ENCODE data around the gene FBXW7.

The FBXW7 gene

DNA sequence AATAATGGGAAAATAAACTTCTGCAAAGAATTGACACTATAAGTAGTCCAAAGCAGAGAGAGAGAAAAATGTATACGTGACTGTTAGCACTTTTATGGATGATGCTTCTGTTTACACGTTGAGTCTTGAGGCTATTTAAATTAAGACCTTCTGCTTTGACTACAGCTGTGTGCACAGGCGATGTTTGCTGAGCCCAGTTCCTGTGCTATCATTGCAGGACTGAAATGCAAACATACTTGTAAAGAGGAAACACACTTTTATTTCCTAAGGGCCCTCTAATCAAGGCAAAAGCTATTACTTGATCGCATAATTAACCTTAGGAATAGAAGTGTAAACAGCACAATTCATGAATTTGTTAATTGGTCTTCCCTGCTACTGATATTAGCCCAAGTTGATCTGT lies 226.9 kb downstream of the FBXW7 start (continued):
- TF ChIP-seq EGR2 (tag by site-specific recombination; IDR thresholded peaks at IDR 0.05; ENCODE audit: low read depth) (no peak), HOXC10 (CRISPR knock-in tag; IDR thresholded peaks at IDR 0.05) (no peak)

- no peaks in the 10 kb centered on the region for H3K4me1 ChIP-seq (ENCODE audit: control insufficient read depth, insufficient read depth, low read length)
- CTCF ChIA-PET = interaction anchor here (0.7 kb wide), 1 partner anchor 60 kb away, joined by 4 read pairs; no protein-coding TSS in a partner anchor
- POLR2A ChIA-PET = no interaction called here
- no peak overlapping the region for H3K4me3 ChIP-seq (ENCODE audit: low read depth, low read length)
- H3K36me3 ChIP-seq (ENCODE audit: control insufficient read depth in 2 of 2, insufficient read depth in 1 of 2, low read length in 2 of 2) = no peaks in the 10 kb centered on the region
- no peak overlapping the region for H3K27ac ChIP-seq (ENCODE audit: extremely low read depth, low read depth, low read length)
- no peaks in the 10 kb centered on the region for H3K9me3 ChIP-seq (ENCODE audit: control insufficient read depth, insufficient read depth, low read depth, low read length)
- no peak for TF ChIP-seq REST (tag by site-specific recombination; IDR thresholded peaks at IDR 0.05)
Measured at GRCh38 chr4:152307669-152308068, 228.2 kb downstream of the FBXW7 start.

- H3K4me3 ChIP-seq (ENCODE audit: low read depth, low read length) = no peak overlapping the region
- POLR2A ChIA-PET = no interaction called here
- H3K27ac ChIP-seq (ENCODE audit: extremely low read depth, low read depth, low read length) = no peak overlapping the region
- TF ChIP-seq ATF2 (tag by site-specific recombination; IDR thresholded peaks at IDR 0.05; ENCODE audit: low read depth) (no peak), ZNF777 (tag by site-specific recombination; IDR thresholded peaks at IDR 0.05; ENCODE audit: borderline replicate concordance) (no peak), HOXD13 (CRISPR knock-in tag; IDR thresholded peaks at IDR 0.05; ENCODE audit: borderline replicate concordance) (no peak), ZIC2 (tag by site-specific recombination; IDR thresholded peaks at IDR 0.05) (no peak), ZNF433 (tag by site-specific recombination; IDR thresholded peaks at IDR 0.05; ENCODE audit: low read depth) (no peak), ZNF426 (tag by site-specific recombination; IDR thresholded peaks at IDR 0.05) (no peak), ZNF184 (tag by site-specific recombination; IDR thresholded peaks at IDR 0.05) (no peak), ZNF394 (tag by site-specific recombination; IDR thresholded peaks at IDR 0.05; ENCODE audit: borderline replicate concordance) (no peak), SP3 (tag by site-specific recombination; IDR thresholded peaks at IDR 0.05) (no peak), ZNF747 (tag by site-specific recombination; IDR thresholded peaks at IDR 0.05) (no peak), KLF9 (tag by site-specific recombination; IDR thresholded peaks at IDR 0.05; ENCODE audit: low read depth) (no peak)
- TF ChIP-seq, protein P1, sequence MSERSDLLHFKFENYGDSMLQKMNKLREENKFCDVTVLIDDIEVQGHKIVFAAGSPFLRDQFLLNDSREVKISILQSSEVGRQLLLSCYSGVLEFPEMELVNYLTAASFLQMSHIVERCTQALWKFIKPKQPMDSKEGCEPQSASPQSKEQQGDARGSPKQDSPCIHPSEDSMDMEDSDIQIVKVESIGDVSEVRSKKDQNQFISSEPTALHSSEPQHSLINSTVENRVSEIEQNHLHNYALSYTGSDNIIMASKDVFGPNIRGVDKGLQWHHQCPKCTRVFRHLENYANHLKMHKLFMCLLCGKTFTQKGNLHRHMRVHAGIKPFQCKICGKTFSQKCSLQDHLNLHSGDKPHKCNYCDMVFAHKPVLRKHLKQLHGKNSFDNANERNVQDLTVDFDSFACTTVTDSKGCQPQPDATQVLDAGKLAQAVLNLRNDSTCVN (tag by site-specific recombination; optimal IDR thresholded peaks at IDR 0.05) = no peak
- no peaks in the 10 kb centered on the region for H3K36me3 ChIP-seq (ENCODE audit: control insufficient read depth in 2 of 2, insufficient read depth in 1 of 2, low read length in 2 of 2)
- H3K9me3 ChIP-seq (ENCODE audit: control insufficient read depth, insufficient read depth, low read depth, low read length) = no peaks in the 10 kb centered on the region
- H3K4me1 ChIP-seq (ENCODE audit: control insufficient read depth, insufficient read depth, low read length) = no peaks in the 10 kb centered on the region
- CTCF ChIA-PET = no interaction called here
Measured at GRCh38 chr4:152306541-152306940, 229.4 kb downstream of the FBXW7 start.

DNA sequence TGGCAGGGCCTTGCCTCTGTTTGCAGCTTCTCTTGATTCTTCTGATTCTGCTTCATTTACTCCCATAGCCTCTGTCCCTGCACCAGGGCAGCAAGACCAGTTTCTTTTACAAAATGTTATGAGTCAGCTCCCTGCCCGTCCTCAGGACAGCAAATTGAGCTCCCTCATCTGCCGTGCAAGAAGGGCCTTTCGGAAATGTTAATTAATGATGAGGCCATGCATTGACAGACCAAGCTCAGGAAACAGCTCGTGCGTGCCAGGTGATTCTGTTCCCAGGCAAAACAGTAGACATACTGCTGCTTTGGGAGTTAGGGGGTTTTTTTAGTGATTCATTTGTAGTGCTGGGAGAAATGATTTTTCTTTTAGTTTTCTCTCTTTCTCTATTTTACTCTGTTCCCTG lies 231.7 kb downstream of the FBXW7 start:
- Histone ChIP-seq H3K9me3 (ENCODE audit: control insufficient read depth, insufficient read depth, low read depth, low read length) (no peaks in the 10 kb centered on the region), H3K4me3 (ENCODE audit: low read depth, low read length) (no peak overlapping the region), H3K27ac (ENCODE audit: extremely low read depth, low read depth, low read length) (no peak overlapping the region), H3K36me3 (ENCODE audit: control insufficient read depth in 2 of 2, insufficient read depth in 1 of 2, low read length in 2 of 2) (no peaks in the 10 kb centered on the region), H3K4me1 (ENCODE audit: control insufficient read depth, insufficient read depth, low read length) (no peaks in the 10 kb centered on the region)
- POLR2A ChIA-PET = no interaction called here
- CTCF ChIA-PET = no interaction called here
- TF ChIP-seq ZNF23 (tag by site-specific recombination; IDR thresholded peaks at IDR 0.05; ENCODE audit: borderline replicate concordance) (no peak), ZNF76 (tag by site-specific recombination; IDR thresholded peaks at IDR 0.05; ENCODE audit: borderline replicate concordance, low read depth) (no peak), ZXDB (tag by site-specific recombination; IDR thresholded peaks at IDR 0.05) (no peak), HOXD13 (CRISPR knock-in tag; IDR thresholded peaks at IDR 0.05; ENCODE audit: borderline replicate concordance) (no peak), ZNF555 (tag by site-specific recombination; conservative IDR thresholded peaks at IDR 0.05) (no peak), ZBTB48 (tag by site-specific recombination; IDR thresholded peaks at IDR 0.05) (no peak), ZNF530 (tag by site-specific recombination; IDR thresholded peaks at IDR 0.05; ENCODE audit: low read depth) (no peak), ZNF449 (tag by site-specific recombination; IDR thresholded peaks at IDR 0.05) (no peak), ZNF132 (tag by site-specific recombination; IDR thresholded peaks at IDR 0.05; ENCODE audit: borderline replicate concordance) (no peak)
